GM18499 (cell line): ENCODE results near the gene PIH1D1.

Experiments used
- ATAC-seq: cut with Tn5 transposase; IDR thresholded peaks from one replicate; pipeline ENCODE4 v1.9.1; 2021; ENCODE audit warnings: moderate number of reproducible peaks; ENCODE audit not compliant: insufficient read depth, unreplicated experiment

PIH1D1 gene

DNA sequence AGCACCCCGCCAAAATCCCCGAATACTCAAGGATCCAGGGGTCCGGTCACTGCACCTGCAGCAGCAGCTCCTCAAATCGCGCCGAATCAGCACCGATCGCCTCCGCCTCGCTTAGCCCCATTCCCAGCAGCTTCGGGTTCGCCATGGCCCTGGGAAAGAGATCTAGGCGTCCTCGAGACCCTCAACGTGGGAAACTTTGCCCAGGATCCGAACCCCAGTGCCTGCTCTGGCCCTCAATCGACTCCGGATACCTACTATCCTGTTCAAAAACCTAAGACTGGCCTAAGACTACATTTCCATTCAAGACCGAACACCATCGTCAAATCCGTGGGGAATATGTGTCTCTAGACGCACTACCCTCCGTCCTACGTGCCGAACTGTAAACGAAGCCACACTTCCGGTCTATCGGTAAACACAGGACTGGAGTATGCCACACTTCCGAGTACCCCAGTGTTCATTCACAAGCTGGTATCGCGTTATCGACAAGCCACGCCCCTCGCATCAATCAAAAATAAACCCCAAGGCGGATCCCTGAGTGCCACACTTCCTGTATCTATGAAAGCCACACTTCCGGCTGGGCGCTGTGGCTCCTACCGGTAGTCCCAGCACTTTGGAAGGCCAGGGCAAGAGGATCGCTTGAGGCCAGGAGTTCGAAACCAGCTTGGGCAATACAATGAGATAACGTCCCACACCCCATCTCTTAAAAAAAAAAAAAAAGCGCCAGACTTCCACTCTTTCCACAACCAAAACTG, at the start of gene PIH1D1:
PIH1D1 (minus strand) TSS at position 385 of the 752 bp plus-strand sequence; CDS start at position 145, 240 bp downstream.
- ATAC-seq, result peak; percentile 41

DNA sequence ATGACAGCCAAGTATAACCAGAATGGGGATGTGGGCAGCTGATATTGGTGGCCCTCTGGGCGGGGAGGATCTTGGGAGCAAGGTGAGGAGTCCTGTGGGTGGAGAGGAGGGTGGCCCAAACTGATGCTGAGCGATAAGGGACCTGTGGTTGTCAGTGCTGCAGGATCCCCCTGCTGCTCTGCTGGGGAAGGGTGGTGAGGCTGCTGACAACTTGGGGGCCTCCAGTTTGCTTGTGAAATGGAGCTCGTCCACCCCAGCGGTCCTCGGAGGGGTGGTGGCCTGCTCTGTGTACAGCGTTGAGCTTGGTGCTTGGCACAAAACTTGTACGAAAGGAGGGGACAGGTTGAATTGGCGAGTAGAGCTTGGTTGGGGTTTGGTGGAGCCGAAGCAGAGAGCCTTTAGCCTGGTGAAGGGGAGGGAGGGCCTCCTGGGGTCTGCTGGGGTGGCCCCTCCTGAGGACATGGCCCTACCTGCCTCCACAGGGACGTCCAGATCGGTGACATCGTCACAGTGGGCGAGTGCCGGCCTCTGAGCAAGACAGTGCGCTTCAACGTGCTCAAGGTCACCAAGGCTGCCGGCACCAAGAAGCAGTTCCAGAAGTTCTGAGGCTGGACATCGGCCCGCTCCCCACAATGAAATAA, 47.5 kb upstream of the PIH1D1 start:
- no peak for ATAC-seq

DNA sequence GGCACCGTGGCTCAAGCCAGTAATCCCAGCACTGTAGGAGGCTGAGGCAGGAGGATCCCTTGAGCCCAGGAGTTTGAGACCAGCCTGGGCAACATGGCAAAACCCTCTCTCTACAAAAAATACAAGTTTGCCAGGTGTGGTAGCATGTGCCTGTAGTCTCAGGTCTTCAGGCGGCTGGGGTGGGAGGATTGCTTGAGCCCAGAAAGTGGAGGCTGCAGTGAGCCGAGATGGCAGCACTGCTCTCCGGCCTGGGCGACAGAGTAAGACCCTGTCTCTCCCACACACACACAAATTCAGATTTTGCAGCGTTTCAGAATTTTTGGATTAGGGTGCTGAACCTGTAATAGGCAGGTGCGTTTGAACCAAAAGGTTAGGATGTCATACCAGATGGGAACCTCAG, 46.9 kb upstream of the PIH1D1 start:
- ATAC-seq, result no peak

DNA sequence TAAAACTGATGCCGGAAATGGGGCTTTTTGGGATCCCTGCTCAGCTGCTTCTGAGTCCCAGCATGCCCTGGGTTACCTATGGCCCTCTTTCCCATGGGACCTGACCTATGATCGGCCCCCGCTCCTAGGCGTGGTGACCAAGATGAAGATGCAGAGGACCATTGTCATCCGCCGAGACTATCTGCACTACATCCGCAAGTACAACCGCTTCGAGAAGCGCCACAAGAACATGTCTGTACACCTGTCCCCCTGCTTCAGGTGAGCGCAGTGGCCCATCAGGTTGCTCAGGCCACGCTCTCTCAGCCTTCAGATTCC, 46.1 kb upstream of the PIH1D1 start:
- ATAC-seq, result no peak

DNA sequence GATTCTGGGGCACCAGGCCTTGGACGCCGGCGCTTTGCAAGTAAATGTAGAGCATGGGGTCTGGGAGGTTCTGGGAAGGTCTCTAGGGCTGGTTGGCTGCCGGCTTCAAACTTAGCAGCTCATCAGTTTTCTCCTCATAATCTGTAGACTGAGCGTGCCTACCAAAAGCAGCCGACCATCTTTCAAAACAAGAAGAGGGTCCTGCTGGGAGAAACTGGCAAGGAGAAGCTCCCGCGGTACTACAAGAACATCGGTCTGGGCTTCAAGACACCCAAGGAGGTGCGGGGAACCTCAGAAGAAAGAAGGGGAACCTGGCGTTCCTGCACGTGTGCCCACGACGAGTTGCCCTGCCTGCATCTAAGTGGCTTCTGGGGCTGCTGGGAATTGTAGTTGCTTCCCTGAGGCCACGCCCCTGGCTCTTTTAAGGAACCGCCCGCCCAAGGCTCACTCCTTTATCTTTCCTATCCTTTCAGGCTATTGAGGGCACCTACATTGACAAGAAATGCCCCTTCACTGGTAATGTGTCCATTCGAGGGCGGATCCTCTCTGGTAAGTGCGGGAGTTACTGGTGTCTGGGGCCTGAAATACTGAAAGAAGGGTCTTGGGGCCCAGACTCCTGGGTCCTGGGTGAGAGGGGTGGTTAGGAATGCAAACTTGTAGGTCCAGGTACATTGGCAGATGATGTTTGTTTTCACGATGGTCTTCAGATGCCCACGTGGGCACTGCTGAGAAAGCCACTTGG, 45.6 kb upstream of the PIH1D1 start:
- no peak for ATAC-seq

DNA sequence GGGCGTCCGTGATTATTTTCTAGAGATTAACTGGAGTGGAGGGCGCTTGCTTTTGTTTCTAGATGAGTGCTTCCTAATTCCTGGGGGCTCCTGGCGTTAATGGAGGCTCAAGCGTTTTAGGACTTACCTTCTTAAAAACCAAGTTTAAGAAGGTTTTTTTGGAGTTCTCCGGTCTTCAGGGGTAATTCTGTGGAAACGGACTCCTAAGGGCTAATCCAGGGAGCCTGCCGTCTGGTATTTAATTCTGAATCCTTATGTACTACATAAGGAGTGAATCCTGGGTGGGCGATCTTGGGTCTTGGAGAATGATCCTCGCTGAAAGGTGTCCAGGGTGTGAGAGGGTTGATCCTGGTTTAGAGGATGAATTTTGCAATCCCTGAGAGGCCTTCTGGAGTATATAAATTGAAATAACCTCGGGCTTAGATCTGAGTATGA, 45.0 kb upstream of the PIH1D1 start:
- ATAC-seq, result no peak

DNA sequence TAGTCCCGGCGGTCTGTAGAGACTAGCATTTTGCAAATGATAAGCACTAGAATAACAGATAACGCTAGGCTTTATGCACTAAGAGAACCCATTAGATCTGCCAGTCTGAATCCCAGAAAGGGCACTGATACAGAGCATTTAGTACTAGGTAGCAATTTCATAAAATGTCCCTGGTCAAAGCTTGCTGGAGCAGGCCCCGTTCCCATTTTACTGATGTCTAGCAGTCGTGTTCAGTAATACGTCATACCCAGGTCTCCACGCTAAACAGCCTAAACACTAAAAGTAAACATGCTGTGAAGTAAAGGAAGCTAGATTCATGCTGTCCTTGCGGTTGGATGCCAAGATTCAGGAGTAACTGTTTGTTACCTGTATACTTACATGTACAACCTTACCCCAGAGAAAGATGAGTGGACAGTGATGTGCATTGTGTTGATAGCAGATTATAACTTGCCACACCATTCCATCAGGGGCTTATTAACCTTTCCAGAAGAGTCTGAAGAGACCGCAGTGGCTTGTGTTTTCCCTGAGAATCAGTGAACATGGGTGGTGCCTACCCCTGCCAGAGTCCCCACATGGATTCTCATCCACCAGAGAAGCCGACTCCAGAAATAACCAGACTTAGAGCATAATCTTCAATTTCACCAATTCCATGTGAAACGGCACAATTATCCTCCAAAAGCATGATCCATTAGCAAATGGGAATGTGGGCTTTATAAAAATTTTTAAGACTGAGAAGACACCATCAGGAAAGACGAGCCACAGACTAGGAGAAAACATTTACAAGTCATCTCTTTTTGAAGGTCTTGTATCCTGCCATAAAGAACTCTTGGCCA, 41.2 kb upstream of the PIH1D1 start:
- ATAC-seq, result no peak

DNA sequence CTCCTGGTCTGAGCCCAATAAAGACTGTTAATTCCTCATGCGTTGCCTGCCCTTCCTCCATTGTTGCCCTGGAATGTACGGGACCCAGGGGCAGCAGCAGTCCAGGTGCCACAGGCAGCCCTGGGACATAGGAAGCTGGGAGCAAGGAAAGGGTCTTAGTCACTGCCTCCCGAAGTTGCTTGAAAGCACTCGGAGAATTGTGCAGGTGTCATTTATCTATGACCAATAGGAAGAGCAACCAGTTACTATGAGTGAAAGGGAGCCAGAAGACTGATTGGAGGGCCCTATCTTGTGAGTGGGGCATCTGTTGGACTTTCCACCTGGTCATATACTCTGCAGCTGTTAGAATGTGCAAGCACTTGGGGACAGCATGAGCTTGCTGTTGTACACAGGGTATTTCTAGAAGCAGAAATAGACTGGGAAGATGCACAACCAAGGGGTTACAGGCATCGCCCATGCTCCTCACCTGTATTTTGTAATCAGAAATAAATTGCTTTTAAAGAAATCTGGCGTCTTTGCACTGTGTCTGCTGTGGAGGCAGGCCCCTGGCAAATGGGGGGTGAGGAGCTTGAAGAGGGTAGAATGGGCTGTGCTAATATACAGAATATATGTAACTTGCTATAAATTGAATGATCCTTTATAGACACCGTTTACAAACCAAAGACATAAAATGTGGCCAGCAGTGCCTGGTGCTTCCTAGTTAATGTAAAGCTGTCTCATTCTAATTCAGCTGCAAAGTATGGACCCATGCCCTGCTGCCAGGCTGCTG, 40.4 kb upstream of the PIH1D1 start:
- ATAC-seq, result no peak

DNA sequence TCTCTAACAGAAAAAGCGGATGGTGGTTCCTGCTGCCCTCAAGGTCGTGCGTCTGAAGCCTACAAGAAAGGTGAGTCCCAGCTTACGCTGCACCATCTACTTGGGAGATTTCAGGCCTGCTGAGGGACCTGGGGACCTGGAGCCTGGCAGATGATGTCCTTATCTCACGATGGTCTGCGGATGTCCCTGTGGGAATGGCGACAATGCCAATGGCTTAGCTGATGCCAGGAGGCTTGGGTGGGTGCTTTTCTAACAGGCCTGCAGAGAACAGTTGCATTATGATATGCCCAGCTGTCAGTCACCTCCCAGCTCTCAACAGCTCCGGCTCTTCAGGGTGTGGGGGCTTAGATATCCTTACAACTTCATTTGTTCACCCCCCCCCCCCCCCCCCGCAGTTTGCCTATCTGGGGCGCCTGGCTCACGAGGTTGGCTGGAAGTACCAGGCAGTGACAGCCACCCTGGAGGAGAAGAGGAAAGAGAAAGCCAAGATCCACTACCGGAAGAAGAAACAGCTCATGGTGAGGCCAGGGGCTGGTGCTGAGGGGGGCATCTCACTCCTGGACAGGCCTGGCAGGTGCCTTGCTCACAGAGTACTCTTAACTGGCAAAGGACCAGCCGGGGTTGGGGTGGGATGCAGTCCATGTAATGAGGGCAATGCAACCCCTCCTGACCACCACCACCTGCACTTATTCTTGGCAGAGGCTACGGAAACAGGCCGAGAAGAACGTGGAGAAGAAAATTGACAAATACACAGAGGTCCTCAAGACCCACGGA, 39.6 kb upstream of the PIH1D1 start:
- no peak for ATAC-seq

DNA sequence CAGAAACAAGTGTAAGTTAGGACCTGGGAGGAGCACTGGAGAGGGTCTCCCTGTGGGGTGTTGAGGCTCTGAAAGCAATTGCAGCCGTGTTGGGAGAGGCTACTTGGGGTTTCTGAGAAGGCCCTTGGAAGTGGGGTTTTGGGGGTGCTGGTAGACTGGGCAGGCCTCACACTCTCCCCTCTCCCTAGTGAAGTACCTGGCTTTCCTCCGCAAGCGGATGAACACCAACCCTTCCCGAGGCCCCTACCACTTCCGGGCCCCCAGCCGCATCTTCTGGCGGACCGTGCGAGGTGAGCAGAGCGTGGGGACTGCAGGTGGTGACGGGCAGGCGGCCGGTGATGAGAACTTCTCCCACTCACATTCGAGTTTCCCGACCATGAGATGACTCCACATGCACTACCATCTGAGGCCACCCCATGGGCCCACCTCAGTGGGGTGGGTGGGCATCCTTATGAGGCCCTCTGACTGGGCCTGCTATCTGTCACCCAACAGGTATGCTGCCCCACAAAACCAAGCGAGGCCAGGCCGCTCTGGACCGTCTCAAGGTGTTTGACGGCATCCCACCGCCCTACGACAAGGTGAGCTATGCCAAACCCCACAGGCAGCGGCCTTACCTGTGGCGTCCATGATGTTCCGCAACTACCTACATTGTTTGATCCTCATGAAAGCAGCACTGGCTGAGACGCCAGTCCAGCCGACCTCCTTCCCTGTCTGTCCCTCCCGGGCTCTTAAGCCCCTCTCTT, 38.8 kb upstream of the PIH1D1 start:
- ATAC-seq, result no peak

DNA sequence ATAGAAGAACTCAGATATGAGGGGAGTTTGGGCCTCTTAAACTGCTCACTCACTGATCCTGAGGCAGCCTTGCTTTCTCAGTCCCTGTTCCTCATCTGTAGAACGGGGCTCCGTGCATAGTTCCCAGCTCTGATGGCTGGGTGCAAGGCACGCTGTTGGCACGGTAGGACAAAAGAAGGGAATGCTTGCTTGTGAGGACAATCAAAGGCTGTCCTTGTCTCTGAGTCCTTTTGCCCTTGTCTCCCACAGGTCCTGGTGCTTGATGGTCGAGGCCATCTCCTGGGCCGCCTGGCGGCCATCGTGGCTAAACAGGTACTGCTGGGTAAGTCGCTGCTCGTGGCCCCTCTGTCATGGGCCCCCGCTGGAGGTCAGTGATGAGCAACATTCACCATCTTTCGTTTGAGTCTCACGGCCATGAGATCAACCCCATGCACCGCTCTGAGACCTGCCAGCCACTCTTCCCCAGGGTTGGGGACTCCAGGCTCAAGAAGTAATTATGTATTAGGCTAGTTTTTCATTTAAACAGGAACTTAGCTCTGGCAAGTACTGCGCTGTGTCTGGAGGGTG, 38.1 kb upstream of the PIH1D1 start:
- no peak for ATAC-seq

DNA sequence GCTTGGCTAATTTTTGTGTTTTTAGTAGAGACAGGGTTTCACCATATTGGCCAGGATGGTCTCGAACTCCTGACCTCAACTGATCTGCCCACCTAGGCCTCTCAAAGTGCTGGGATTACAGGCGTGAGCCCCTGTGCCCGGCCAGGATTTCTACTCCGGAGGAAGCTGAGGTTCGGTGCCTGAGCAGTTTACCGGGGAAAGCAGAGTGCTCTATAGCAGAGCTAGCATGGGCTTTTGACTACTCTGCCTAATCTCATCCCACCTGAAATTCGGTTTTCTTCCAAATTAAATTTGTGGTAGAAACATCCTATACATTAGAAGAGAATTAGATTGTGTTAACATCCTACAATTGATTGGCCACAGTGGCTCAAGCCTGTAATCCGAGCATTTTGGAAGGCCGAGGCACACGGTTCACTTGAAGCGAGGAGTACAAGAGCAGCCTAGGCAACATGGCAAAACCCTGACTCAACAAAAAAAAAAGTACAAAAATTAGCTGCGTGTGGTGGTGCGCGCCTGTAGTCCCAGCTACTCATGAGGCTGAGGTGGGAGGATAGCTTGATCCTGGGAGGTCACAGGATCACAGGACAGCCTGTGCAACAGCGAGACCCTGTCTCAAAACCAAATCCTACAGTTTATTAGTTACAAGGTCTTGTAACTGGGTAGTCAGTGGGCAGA, 37.4 kb upstream of the PIH1D1 start:
- ATAC-seq, result no peak

DNA sequence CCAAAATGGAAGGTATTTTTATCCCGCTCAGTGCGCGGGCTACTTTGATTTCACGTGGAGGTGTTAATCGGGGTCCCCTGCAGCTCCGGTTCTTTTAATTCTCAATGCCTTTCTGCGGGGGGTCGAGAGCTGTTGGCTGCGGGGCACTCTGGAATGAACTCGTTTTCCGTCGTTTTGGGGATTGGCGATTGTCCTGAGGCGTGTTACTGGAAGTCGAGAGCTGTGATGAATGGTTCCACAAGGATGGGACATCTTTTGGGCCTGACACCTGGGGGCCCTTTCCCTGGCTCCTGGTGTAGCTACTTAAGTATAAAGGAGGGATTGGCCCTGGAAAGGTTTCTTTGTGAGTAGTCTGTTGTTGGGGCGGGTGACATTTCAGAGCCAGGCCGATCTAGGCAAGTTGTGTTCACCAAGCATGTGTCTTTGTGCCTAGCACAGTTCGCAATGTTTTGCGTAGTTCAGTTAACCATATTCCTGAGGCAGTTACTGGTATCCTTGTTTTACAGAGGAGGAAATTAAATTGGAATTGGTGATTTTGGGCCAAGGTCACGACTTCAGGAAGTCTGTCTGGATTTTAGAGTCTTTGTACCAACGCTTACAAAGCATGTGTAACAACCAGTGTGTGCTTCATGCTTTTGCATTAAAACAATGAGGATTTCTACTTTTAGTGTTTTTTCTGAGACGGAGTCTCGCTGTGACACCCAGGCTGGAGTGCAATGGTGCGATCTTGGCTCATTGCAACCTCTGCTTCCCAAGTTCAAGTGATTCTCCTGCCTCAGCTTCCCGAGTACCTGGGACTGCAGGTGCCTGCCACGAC, 36.6 kb upstream of the PIH1D1 start:
- no peak for ATAC-seq

DNA sequence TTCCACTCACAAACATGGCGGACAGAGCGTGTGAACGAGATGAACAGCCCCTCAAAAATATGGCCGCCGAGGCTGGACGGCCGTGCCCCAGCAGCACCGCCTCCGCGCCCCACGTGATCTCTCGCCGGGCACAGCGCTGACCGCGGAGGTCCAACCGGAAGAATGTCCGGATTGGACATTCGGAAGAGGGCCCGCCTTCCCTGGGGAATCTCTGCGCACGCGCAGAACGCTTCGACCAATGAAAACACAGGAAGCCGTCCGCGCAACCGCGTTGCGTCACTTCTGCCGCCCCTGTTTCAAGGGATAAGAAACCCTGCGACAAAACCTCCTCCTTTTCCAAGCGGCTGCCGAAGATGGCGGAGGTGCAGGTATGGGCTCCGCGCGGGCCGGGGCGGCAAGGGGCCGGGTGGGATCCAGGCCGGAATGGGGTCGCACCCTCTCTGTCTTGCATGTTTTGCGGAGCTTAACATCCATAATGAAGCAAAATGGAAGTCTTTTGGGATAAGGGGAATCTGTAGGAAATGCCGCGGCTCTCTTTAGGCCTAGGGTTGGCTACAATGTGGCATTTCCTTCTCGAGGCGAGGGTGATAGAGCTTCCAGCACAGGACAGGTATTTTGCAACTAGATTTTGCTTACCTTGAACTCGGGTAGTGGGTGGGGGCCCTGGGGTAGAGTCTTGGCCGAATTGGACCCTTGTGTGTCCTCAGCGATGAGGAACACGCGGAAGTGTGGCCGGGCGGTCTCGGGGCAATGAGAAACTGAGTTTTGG, 35.8 kb upstream of the PIH1D1 start, which contains the start of gene RPL13A:
RPL13A (plus strand) TSS at position 332 of the 769 bp plus-strand sequence; CDS start at position 354, 22 bp downstream.
- peak; percentile 64 for ATAC-seq

DNA sequence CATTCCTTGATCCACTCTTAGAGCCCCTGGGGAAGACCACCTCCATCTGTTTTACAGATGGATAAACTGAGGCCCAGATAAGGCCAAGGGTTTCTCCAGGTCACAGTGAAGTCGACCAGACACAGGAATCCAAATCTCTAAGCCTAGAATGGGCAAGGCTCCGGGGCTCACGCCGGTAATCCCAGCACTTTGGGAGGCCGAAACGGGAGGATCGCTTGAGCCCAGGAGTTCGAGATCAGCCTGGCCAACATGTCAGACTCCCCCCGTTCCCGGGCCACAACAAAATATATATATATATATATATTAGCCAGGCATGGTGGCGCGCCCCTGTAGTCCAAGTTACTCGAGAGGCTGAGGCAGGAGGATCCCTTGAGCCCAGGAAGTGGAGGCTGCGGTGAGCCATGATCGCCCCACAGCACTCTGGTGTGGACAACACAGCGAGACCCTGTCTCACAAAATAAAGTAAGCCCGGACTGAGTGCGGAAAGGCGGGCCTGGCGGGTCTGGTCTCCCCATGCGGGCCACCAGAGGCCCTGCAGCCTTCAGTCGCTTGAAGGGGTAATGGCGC, 35.2 kb upstream of the PIH1D1 start:
- no peak for ATAC-seq

DNA sequence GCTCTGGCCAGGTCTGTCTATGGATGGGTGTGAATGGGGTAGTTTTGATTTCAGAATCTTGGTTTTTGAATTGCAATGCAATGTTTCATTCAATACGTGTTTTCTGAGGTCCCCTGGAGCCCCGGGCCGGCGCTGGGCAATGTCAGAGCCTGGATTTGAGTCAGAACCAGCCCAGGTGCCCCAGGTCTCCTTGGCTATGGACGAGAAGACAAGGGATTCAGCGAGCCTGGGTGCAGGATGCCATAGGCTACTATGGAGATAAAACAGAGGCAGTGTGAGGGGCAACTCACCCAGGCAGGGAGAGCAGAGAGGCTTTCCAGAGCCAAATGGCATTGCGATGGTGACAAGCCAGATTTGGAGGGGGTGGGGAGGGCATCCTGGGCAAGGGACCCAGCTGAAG, 34.6 kb upstream of the PIH1D1 start:
- no peak for ATAC-seq
